Measurements from ENCODE around the gene SMIM43.
A peak's percentile ranks its signal among the peaks of the same experiment; 100 is the strongest.

The SMIM43 gene

GRCh38 chr4:121712001-121712651, 52.8 kb downstream of the SMIM43 start:
- Histone ChIP-seq H2BK5ac (ENCODE audit: low read length) (no peak overlapping the region), H3K79me1 (ENCODE audit: low read length) (no peaks in the 10 kb centered on the region), H3K9ac (ENCODE audit: low read length) (no peak overlapping the region), H3K56ac (ENCODE audit: low read length) (peak overlapping the region; percentile 40), H2AK5ac (ENCODE audit: low read length) (no peak overlapping the region), H2BK120ac (ENCODE audit: low read depth, low read length) (peak overlapping the region; percentile 69), H3K36me3 (ENCODE audit: control insufficient read depth, insufficient read depth, low read length) (no peaks in the 10 kb centered on the region), H2BK15ac (replicated peaks; ENCODE audit: low read depth) (no peak overlapping the region), H3K4me2 (ENCODE audit: low read length) (peak overlapping the region; percentile 6), H3K27me3 (ENCODE audit: insufficient read depth, low read length, poor library complexity) (no peaks in the 10 kb centered on the region), H3K79me2 (ENCODE audit: control insufficient read depth, insufficient read depth, low read length) (no peaks in the 10 kb centered on the region), H3K23ac (ENCODE audit: low read length) (no peak overlapping the region), H3K18ac (ENCODE audit: low read length) (peak overlapping the region; percentile 20), H4K8ac (ENCODE audit: low read depth, low read length) (no peak overlapping the region), H4K5ac (ENCODE audit: low read length) (peak overlapping the region; percentile 34), H3K4me3 (ENCODE audit: low read length) (no peak overlapping the region), H3K27ac (ENCODE audit: low read depth, low read length) (peak overlapping the region; percentile 79), H3K4me1 (ENCODE audit: control insufficient read depth, low read depth, low read length) (peaks cover 3% of the 10 kb centered on the region), H3K4ac (ENCODE audit: low read depth, low read length) (peak overlapping the region; percentile 60)
- no peak for DNase-seq
- WGBS (ENCODE audit: extremely low coverage, insufficient coverage, low lambda C conversion rate), result no CpG with 5 or more reads among the region's 7 CpGs

GRCh38 chr4:121711263-121712000, 53.5 kb downstream of the SMIM43 start:
- no peak overlapping the region for H3K4me3 ChIP-seq (ENCODE audit: low read length)
- no peak overlapping the region for H3K23ac ChIP-seq (ENCODE audit: low read length)
- no peak overlapping the region for H4K8ac ChIP-seq (ENCODE audit: low read depth, low read length)
- no peaks in the 10 kb centered on the region for H3K27me3 ChIP-seq (ENCODE audit: insufficient read depth, low read length, poor library complexity)
- DNase-seq, result peak; percentile 98
- no peaks in the 10 kb centered on the region for H3K79me1 ChIP-seq (ENCODE audit: low read length)
- H3K56ac ChIP-seq (ENCODE audit: low read length), result peak overlapping the region; percentile 76
- WGBS (ENCODE audit: extremely low coverage, insufficient coverage, low lambda C conversion rate), result no CpG with 5 or more reads among the region's 18 CpGs
- peak overlapping the region; percentile 34 for H4K5ac ChIP-seq (ENCODE audit: low read length)
- H3K4ac ChIP-seq (ENCODE audit: low read depth, low read length), result no peak overlapping the region
- no peak overlapping the region for H3K9ac ChIP-seq (ENCODE audit: low read length)
- H3K79me2 ChIP-seq (ENCODE audit: control insufficient read depth, insufficient read depth, low read length), result no peaks in the 10 kb centered on the region
- H2BK15ac ChIP-seq (replicated peaks; ENCODE audit: low read depth), result no peak overlapping the region
- H2BK120ac ChIP-seq (ENCODE audit: low read depth, low read length), result no peak overlapping the region
- no peak overlapping the region for H2BK5ac ChIP-seq (ENCODE audit: low read length)
- peaks cover 7% of the 10 kb centered on the region for H3K4me1 ChIP-seq (ENCODE audit: control insufficient read depth, low read depth, low read length)
- H3K36me3 ChIP-seq (ENCODE audit: control insufficient read depth, insufficient read depth, low read length), result no peaks in the 10 kb centered on the region
- H2AK5ac ChIP-seq (ENCODE audit: low read length), result no peak overlapping the region
- H3K4me2 ChIP-seq (ENCODE audit: low read length), result peak overlapping the region; percentile 6
- H3K27ac ChIP-seq (ENCODE audit: low read depth, low read length), result peak overlapping the region; percentile 79
- H3K18ac ChIP-seq (ENCODE audit: low read length), result peak overlapping the region; percentile 20

GRCh38 chr4:121709766-121710405, 55.1 kb downstream of the SMIM43 start:
- Histone ChIP-seq H3K18ac (ENCODE audit: low read length) (no peak overlapping the region), H4K8ac (ENCODE audit: low read depth, low read length) (no peak overlapping the region), H2BK15ac (replicated peaks; ENCODE audit: low read depth) (no peak overlapping the region), H3K4me2 (ENCODE audit: low read length) (no peak overlapping the region), H4K5ac (ENCODE audit: low read length) (no peak overlapping the region), H3K27me3 (ENCODE audit: insufficient read depth, low read length, poor library complexity) (no peaks in the 10 kb centered on the region), H3K56ac (ENCODE audit: low read length) (no peak overlapping the region), H2AK5ac (ENCODE audit: low read length) (no peak overlapping the region), H3K79me1 (ENCODE audit: low read length) (no peaks in the 10 kb centered on the region), H3K79me2 (ENCODE audit: control insufficient read depth, insufficient read depth, low read length) (no peaks in the 10 kb centered on the region), H3K4me3 (ENCODE audit: low read length) (no peak overlapping the region), H3K27ac (ENCODE audit: low read depth, low read length) (no peak overlapping the region), H2BK120ac (ENCODE audit: low read depth, low read length) (no peak overlapping the region), H3K4me1 (ENCODE audit: control insufficient read depth, low read depth, low read length) (peaks cover 7% of the 10 kb centered on the region), H3K9ac (ENCODE audit: low read length) (no peak overlapping the region), H3K36me3 (ENCODE audit: control insufficient read depth, insufficient read depth, low read length) (no peaks in the 10 kb centered on the region), H3K4ac (ENCODE audit: low read depth, low read length) (no peak overlapping the region), H3K23ac (ENCODE audit: low read length) (no peak overlapping the region), H2BK5ac (ENCODE audit: low read length) (no peak overlapping the region)
- no CpG with 5 or more reads among the region's 3 CpGs for WGBS (ENCODE audit: extremely low coverage, insufficient coverage, low lambda C conversion rate)
- DNase-seq, result no peak

Measured in mesendoderm (in vitro differentiated cells).